HepG2 (cell line): ENCODE results near the gene THRA. TPM values are rescaled to one million over a fixed set of nuclear protein-coding genes. Genes with fewer than 3 reads are reported as not detected.

Experiments
- ATRX ChIP-seq: sonication (generic); formaldehyde crosslinking; IDR thresholded peaks from 2 replicates; pipeline ENCODE4 v1.4.0; 2020; ENCODE audit warnings: missing genetic modification reagents, borderline replicate concordance
- DMAP1 ChIP-seq: IDR thresholded peaks from 2 replicates; pipeline ENCODE4 v1.6.1; 2016
- ESRRA ChIP-seq: sonication (generic); formaldehyde crosslinking; IDR thresholded peaks from 2 replicates; pipeline ENCODE4 v1.5.1; 2020; ENCODE audit warnings: mild to moderate bottlenecking, low read depth, missing genetic modification reagents
- HOXD1 ChIP-seq: sonication (generic); formaldehyde crosslinking; IDR thresholded peaks from 2 replicates; pipeline ENCODE4 v1.5.0; 2020; ENCODE audit warnings: missing genetic modification reagents
- IRF2 ChIP-seq: IDR thresholded peaks from 2 replicates; pipeline ENCODE4 v1.6.1; 2018; ENCODE audit warnings: missing genetic modification reagents, missing compliant biosample characterization
- MYPOP ChIP-seq: sonication (generic); formaldehyde crosslinking; IDR thresholded peaks from 2 replicates; pipeline ENCODE4 v1.8.1; 2023; ENCODE audit warnings: mild to moderate bottlenecking, moderate library complexity, missing genetic modification reagents
- NR2F6 ChIP-seq, 2 experiments: IDR thresholded peaks; 2 replicates each; pipeline ENCODE4 v1.6.1; 2016; ENCODE audit warnings: antibody characterized with exemption in 1 of 2, mild to moderate bottlenecking in 1 of 2
- RXRA ChIP-seq: sonication (generic); formaldehyde crosslinking; IDR thresholded peaks from 2 replicates; pipeline ENCODE4 v1.5.1; 2020; ENCODE audit warnings: missing genetic modification reagents
- SALL1 ChIP-seq: sonication (generic); formaldehyde crosslinking; IDR thresholded peaks from 2 replicates; pipeline ENCODE4 v1.8.0; 2022; ENCODE audit warnings: mild to moderate bottlenecking, missing genetic modification reagents
- SMC3 ChIP-seq: IDR thresholded peaks from 2 replicates; pipeline ENCODE4 v1.6.1; 2011; ENCODE audit warnings: low read length, improper control_type of control experiment
- TFAP4 ChIP-seq: sonication (generic); IDR thresholded peaks from 2 replicates; pipeline ENCODE4 v1.6.1; 2016; ENCODE audit warnings: low read depth, borderline replicate concordance
- ZNF570 ChIP-seq: sonication (generic); formaldehyde crosslinking; IDR thresholded peaks from 2 replicates; pipeline ENCODE4 v1.4.0; 2020; ENCODE audit warnings: mild to moderate bottlenecking, missing genetic modification reagents, borderline replicate concordance
- ZNF652 ChIP-seq: IDR thresholded peaks from 2 replicates; pipeline ENCODE4 v1.6.1; 2016; ENCODE audit warnings: low read depth, borderline replicate concordance
- polyA plus RNA-seq, 8 experiments: library from polyadenylated mRNA; depleted of rRNA in 3 of 8; stranded (reverse) in 7 of 8; unstranded in 1 of 8; fragments of >200 nt; fragmentation: Illumina TruSeq in 4 of 8; extraction: Trizol in 4 of 8; gene quantifications; 2 replicates each; pipeline versions ENCODE4 v1.2.1 to v1.2.3, GENCODE V29; 2011 to 2016; ENCODE audit warnings: low read depth in 4 of 8, missing spikeins in 1 of 8, mixed read lengths in 1 of 8; ENCODE audit not compliant: insufficient read depth in 1 of 8
- total RNA-seq, 5 experiments: library from RNA; depleted of rRNA; stranded (reverse); fragments of >200 nt; fragmentation: Illumina TruSeq; extraction: Trizol; gene quantifications; 2 replicates each; pipeline ENCODE4 v1.2.3, GENCODE V29; 2016; ENCODE audit warnings: low read depth in 1 of 5
- TF ChIP-seq, protein P1 (sequence below), 2 experiments: sonication (generic) in 1 of 2; formaldehyde crosslinking in 1 of 2; IDR thresholded peaks; 2 replicates each; pipeline versions ENCODE4 v1.4.0 to v1.6.1; 2018 to 2020; ENCODE audit warnings: missing genetic modification reagents in 2 of 2, borderline replicate concordance in 1 of 2, low read depth in 1 of 2, mild to moderate bottlenecking in 1 of 2, missing biosample characterization in 1 of 2
- TF ChIP-seq, protein P2 (sequence below): IDR thresholded peaks from 2 replicates; pipeline ENCODE4 v1.6.1; 2016; ENCODE audit warnings: mild to moderate bottlenecking, missing biosample characterization, missing genetic modification reagents
- TF ChIP-seq, protein P3 (sequence below): sonication (generic); formaldehyde crosslinking; IDR thresholded peaks from 2 replicates; pipeline ENCODE4 v1.5.0; 2020; ENCODE audit warnings: mild to moderate bottlenecking, missing genetic modification reagents
- TF ChIP-seq, protein P4 (sequence below): sonication (generic); formaldehyde crosslinking; IDR thresholded peaks from 2 replicates; pipeline ENCODE4 v1.4.0; 2020; ENCODE audit warnings: missing genetic modification reagents

The THRA gene
- total and polyA plus RNA-seq, 2 of the 13 experiments (the other 11 are each of a cell fraction or from before 2014, with no cell fraction given), result 8.0 to 9.9 TPM

- TF ChIP-seq NR2F6 (IDR thresholded peaks at IDR 0.05) (no peak), NR2F6 (CRISPR knock-in tag; IDR thresholded peaks at IDR 0.05) (0 out of 2 replicates have a peak, but pooled peaks have one; percentile 17), HOXD1 (CRISPR knock-in tag) (no peak), ESRRA (CRISPR knock-in tag) (no peak), MYPOP (CRISPR knock-in tag) (no peak), RXRA (peak; percentile 90), DMAP1 (CRISPR knock-in tag) (no peak), TFAP4 (0 out of 2 replicates have a peak, but pooled peaks have one; percentile 29), ATRX (CRISPR knock-in tag) (no peak), SALL1 (peak; percentile 49; the same call in 1 of the 2 replicates), ZNF570 (CRISPR knock-in tag) (no peak), SMC3 (peak; percentile 59), ZNF652 (CRISPR knock-in tag) (peak; percentile 18; the same call in 1 of the 2 replicates), IRF2 (CRISPR knock-in tag) (0 out of 2 replicates have a peak, but pooled peaks have one; percentile 30)
- TF ChIP-seq, protein P1, sequence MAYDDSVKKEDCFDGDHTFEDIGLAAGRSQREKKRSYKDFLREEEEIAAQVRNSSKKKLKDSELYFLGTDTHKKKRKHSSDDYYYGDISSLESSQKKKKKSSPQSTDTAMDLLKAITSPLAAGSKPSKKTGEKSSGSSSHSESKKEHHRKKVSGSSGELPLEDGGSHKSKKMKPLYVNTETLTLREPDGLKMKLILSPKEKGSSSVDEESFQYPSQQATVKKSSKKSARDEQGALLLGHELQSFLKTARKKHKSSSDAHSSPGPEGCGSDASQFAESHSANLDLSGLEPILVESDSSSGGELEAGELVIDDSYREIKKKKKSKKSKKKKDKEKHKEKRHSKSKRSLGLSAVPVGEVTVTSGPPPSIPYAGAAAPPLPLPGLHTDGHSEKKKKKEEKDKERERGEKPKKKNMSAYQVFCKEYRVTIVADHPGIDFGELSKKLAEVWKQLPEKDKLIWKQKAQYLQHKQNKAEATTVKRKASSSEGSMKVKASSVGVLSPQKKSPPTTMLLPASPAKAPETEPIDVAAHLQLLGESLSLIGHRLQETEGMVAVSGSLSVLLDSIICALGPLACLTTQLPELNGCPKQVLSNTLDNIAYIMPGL (CRISPR knock-in tag; IDR thresholded peaks at IDR 0.05; ENCODE audit: borderline replicate concordance in 1 of 2, low read depth in 1 of 2), result peak in 1 of 2 experiments; percentile 67; a peak in 1 of 4 replicates
- TF ChIP-seq, protein P2, sequence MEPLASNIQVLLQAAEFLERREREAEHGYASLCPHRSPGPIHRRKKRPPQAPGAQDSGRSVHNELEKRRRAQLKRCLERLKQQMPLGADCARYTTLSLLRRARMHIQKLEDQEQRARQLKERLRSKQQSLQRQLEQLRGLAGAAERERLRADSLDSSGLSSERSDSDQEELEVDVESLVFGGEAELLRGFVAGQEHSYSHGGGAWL (CRISPR knock-in tag), result 0 out of 2 replicates have a peak, but pooled peaks have one; percentile 27
- TF ChIP-seq, protein P3, sequence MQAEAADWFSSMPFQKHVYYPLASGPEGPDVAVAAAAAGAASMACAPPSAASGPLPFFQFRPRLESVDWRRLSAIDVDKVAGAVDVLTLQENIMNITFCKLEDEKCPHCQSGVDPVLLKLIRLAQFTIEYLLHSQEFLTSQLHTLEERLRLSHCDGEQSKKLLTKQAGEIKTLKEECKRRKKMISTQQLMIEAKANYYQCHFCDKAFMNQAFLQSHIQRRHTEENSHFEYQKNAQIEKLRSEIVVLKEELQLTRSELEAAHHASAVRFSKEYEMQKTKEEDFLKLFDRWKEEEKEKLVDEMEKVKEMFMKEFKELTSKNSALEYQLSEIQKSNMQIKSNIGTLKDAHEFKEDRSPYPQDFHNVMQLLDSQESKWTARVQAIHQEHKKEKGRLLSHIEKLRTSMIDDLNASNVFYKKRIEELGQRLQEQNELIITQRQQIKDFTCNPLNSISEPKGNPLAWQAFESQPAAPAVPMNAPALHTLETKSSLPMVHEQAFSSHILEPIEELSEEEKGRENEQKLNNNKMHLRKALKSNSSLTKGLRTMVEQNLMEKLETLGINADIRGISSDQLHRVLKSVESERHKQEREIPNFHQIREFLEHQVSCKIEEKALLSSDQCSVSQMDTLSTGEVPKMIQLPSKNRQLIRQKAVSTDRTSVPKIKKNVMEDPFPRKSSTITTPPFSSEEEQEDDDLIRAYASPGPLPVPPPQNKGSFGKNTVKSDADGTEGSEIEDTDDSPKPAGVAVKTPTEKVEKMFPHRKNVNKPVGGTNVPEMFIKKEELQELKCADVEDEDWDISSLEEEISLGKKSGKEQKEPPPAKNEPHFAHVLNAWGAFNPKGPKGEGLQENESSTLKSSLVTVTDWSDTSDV (CRISPR knock-in tag), result no peak
- TF ChIP-seq, protein P4, sequence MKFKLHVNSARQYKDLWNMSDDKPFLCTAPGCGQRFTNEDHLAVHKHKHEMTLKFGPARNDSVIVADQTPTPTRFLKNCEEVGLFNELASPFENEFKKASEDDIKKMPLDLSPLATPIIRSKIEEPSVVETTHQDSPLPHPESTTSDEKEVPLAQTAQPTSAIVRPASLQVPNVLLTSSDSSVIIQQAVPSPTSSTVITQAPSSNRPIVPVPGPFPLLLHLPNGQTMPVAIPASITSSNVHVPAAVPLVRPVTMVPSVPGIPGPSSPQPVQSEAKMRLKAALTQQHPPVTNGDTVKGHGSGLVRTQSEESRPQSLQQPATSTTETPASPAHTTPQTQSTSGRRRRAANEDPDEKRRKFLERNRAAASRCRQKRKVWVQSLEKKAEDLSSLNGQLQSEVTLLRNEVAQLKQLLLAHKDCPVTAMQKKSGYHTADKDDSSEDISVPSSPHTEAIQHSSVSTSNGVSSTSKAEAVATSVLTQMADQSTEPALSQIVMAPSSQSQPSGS (CRISPR knock-in tag), result peak; percentile 27; the same call in 1 of the 2 replicates
These were observed 23.6 kb downstream of the THRA start (continued) for GRCh38 chr17:40086150-40087044.
